Left renal pelvis (tissue), 4 donors: ENCODE results near the gene NHP2. TPM values are rescaled to one million over a fixed set of nuclear protein-coding genes. Genes with fewer than 3 reads are reported as not detected.

ENCODE experiments used
- polyA plus RNA-seq, 4 donors: library from polyadenylated mRNA; unstranded; fragments of 120-200 nt; gene quantifications; one replicate each; pipeline ENCODE4 v1.2.1, GENCODE V29; 2013; ENCODE audit not compliant: insufficient read length in 4 of 4

The NHP2 gene
- polyA plus RNA-seq, 4 donors: 68.8 to 120 (median 96.9) TPM

Other genes with a start within 250 kb of the NHP2 start
- gene PROP1, start 157.6 kb downstream of the NHP2 start, polyA plus RNA-seq: not detected
- gene N4BP3, start 40.4 kb downstream of the NHP2 start, polyA plus RNA-seq: 1 to 10 TPM; 3.9 to 7.1 (median 4.5) TPM
- 10 to 100 TPM; 28.1 to 37.2 (median 31.5) TPM for gene RMND5B, start 22.9 kb downstream of the NHP2 start, polyA plus RNA-seq
- gene GMCL2, start 33.5 kb upstream of the NHP2 start, polyA plus RNA-seq: under 1 TPM in 1 of 4 donors, not detected in 3; 0.08 TPM
- 100 to 1,000 TPM; 111 to 168 (median 154) TPM for gene HNRNPAB, start 50.6 kb upstream of the NHP2 start, polyA plus RNA-seq
- gene PHYKPL, start 78.9 kb upstream of the NHP2 start, polyA plus RNA-seq: 100 to 1,000 TPM in 1 of 4 donors, 10 to 100 TPM in 3; 52.1 to 124 (median 79.6) TPM